ENCODE data around the gene SPRYD3. TPM values are rescaled to one million over a fixed set of nuclear protein-coding genes. Genes with fewer than 3 reads are reported as not detected.

The SPRYD3 gene
- total and polyA plus RNA-seq, 2 of the 4 experiments (the other 2 are of a cell fraction) = 25.6 to 27.8 TPM

GRCh38 chr12:53059434-53060063 is 19.6 kb downstream of the SPRYD3 start:
- Histone ChIP-seq H3K27me3 (ENCODE audit: control insufficient read depth, insufficient read depth, low read length) (no peaks in the 10 kb centered on the region), H4K91ac (ENCODE audit: insufficient read depth, low read depth, low read length) (no peak overlapping the region), H3K4me1 (ENCODE audit: control insufficient read depth, insufficient read depth, low read length) (peaks cover 12% of the 10 kb centered on the region; the same call in 1 of the 2 replicates), H3K36me3 (ENCODE audit: control insufficient read depth, insufficient read depth, low read length) (peaks cover 84% of the 10 kb centered on the region), H4K5ac (ENCODE audit: low read depth, low read length) (no peak overlapping the region), H3K4me2 (ENCODE audit: low read depth, low read length) (no peak overlapping the region), H2AFZ (replicated peaks; ENCODE audit: low read length, poor library complexity) (no peak overlapping the region), H4K20me1 (ENCODE audit: insufficient read depth, low read length) (peaks cover 8% of the 10 kb centered on the region), H2BK120ac (ENCODE audit: low read depth, low read length) (no peak overlapping the region), H4K8ac (ENCODE audit: low read depth in 2 of 2, low read length in 2 of 2) (no peak overlapping the region), H2BK20ac (ENCODE audit: low read depth, low read length) (no peak overlapping the region), H2BK5ac (ENCODE audit: low read depth, low read length, poor library complexity, severe bottlenecking) (no peak overlapping the region), H3K23ac (ENCODE audit: low read depth, low read length) (no peak overlapping the region), H3K9ac (ENCODE audit: low read depth, low read length) (no peak overlapping the region), H3K9me3 (ENCODE audit: control insufficient read depth, insufficient read depth, low read length) (no peaks in the 10 kb centered on the region), H3K18ac (ENCODE audit: low read depth, low read length) (no peak overlapping the region), H3K4me3 (ENCODE audit: insufficient read depth, low read depth, low read length) (no peak overlapping the region), H3K79me1 (ENCODE audit: low read depth in 1 of 2, low read length in 2 of 2) (peaks cover 0 to 33% of the 10 kb centered on the region in 2 experiments; a peak in 1 of 4 replicates), H2BK15ac (ENCODE audit: low read depth, low read length) (no peak overlapping the region), H3K4ac (ENCODE audit: low read depth, low read length) (no peak overlapping the region), H3K9me1 (ENCODE audit: insufficient read depth, low read length) (0 out of 2 replicates have a peak, but pooled peaks cover 4% of the 10 kb centered on the region), H3K27ac (ENCODE audit: insufficient read depth, low read length) (no peak overlapping the region), H3K14ac (replicated peaks; ENCODE audit: low read depth, low read length) (no peak overlapping the region), H2AK9ac (replicated peaks; ENCODE audit: low read depth, low read length, poor library complexity) (no peak overlapping the region), H3K56ac (ENCODE audit: extremely low read depth, insufficient read depth, low read length) (no peak overlapping the region), H2AK5ac (ENCODE audit: low read depth, low read length) (no peak overlapping the region)
- in situ Hi-C loops (cut with MboI; ENCODE audit: low sequenced_read_pairs) = no loop called here
- ATAC-seq (ENCODE audit: low read depth) (no peak), DNase-seq (no peak)
- CTCF ChIA-PET = no interaction called here
- intact Hi-C loops (cut with micrococcal nuclease) = no loop called here
- POLR2A ChIA-PET (ENCODE audit: unreplicated experiment) = no interaction called here
- dilution Hi-C loops (cut with HindIII; ENCODE audit: low sequenced_read_pairs, unreplicated experiment) = no loop called here
- no TSS peak for BruUV-seq (replicated peaks)
- TF ChIP-seq MXI1 (IDR thresholded peaks at IDR 0.05; ENCODE audit: borderline replicate concordance, low read depth, low read length) (no peak), POLR2A (IDR thresholded peaks at IDR 0.05; ENCODE audit: low read depth, low read length) (no peak), RFX5 (IDR thresholded peaks at IDR 0.05; ENCODE audit: low read depth, low read length) (no peak), BHLHE40 (IDR thresholded peaks at IDR 0.05; ENCODE audit: low read depth, low read length) (no peak), USF2 (IDR thresholded peaks at IDR 0.05; ENCODE audit: low read depth, low read length) (no peak), RCOR1 (IDR thresholded peaks at IDR 0.05; ENCODE audit: insufficient replicate concordance, low read length) (no peak), MAFK (IDR thresholded peaks at IDR 0.05; ENCODE audit: low read depth, low read length) (no peak), CEBPB (IDR thresholded peaks at IDR 0.05; ENCODE audit: low read depth, low read length) (no peak), SMC3 (IDR thresholded peaks at IDR 0.05; ENCODE audit: low read depth, low read length) (no peak), MAZ (IDR thresholded peaks at IDR 0.05; ENCODE audit: borderline replicate concordance, low read depth, low read length) (no peak), ELK1 (IDR thresholded peaks at IDR 0.05; ENCODE audit: borderline replicate concordance, low read depth, low read length) (no peak)
- TF ChIP-seq, protein P1, sequence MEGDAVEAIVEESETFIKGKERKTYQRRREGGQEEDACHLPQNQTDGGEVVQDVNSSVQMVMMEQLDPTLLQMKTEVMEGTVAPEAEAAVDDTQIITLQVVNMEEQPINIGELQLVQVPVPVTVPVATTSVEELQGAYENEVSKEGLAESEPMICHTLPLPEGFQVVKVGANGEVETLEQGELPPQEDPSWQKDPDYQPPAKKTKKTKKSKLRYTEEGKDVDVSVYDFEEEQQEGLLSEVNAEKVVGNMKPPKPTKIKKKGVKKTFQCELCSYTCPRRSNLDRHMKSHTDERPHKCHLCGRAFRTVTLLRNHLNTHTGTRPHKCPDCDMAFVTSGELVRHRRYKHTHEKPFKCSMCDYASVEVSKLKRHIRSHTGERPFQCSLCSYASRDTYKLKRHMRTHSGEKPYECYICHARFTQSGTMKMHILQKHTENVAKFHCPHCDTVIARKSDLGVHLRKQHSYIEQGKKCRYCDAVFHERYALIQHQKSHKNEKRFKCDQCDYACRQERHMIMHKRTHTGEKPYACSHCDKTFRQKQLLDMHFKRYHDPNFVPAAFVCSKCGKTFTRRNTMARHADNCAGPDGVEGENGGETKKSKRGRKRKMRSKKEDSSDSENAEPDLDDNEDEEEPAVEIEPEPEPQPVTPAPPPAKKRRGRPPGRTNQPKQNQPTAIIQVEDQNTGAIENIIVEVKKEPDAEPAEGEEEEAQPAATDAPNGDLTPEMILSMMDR (conservative IDR thresholded peaks at IDR 0.05; ENCODE audit: low read depth, low read length) = no peak
- WGBS, 2 experiments (ENCODE audit: extremely low coverage in 2 of 2, insufficient read length in 1 of 2) = 75% methylated on average over 6 of the region's 24 CpGs; no CpG with 5 or more reads in 1 of the 2 experiments

All from IMR-90 (cell line).